H9 (cell line): ENCODE results near the gene DUSP14. TPM values are rescaled to one million over a fixed set of nuclear protein-coding genes. Genes with fewer than 3 reads are reported as not detected.

Experiments used
- DNase-seq: peaks from one replicate; pipeline ENCODE4 v3.0.0-alpha.2; 2017
- H2AFZ ChIP-seq: one replicate; pipeline ENCODE4 v1.6.1; 2013; ENCODE audit warnings: mild to moderate bottlenecking, low read length, control low read depth, moderate library complexity
- H2AK5ac ChIP-seq: 2 replicates; pipeline ENCODE4 v1.6.1; 2013; ENCODE audit warnings: low read length, control low read depth, mixed read lengths; ENCODE audit not compliant: insufficient read length
- H2BK120ac ChIP-seq: one replicate; pipeline ENCODE4 v1.6.1; 2013; ENCODE audit warnings: low read depth, mild to moderate bottlenecking, low read length, control low read depth, inconsistent platforms; ENCODE audit not compliant: poor library complexity, severe bottlenecking
- H2BK12ac ChIP-seq: 2 replicates; pipeline ENCODE4 v1.6.1; 2013; ENCODE audit warnings: low read length, control low read depth, mixed read lengths, low read depth; ENCODE audit not compliant: insufficient read length
- H2BK15ac ChIP-seq: 2 replicates; pipeline ENCODE4 v1.6.1; 2013; ENCODE audit warnings: low read depth, low read length, control low read depth
- H2BK20ac ChIP-seq: one replicate; pipeline ENCODE4 v1.6.1; 2013; ENCODE audit warnings: low read depth, mild to moderate bottlenecking, low read length, control low read depth, inconsistent platforms; ENCODE audit not compliant: poor library complexity, severe bottlenecking
- H2BK5ac ChIP-seq: 2 replicates; pipeline ENCODE4 v1.6.1; 2013; ENCODE audit warnings: low read length, control low read depth, mixed read lengths; ENCODE audit not compliant: insufficient read length
- H3K14ac ChIP-seq: 2 replicates; pipeline ENCODE4 v1.6.1; 2013; ENCODE audit warnings: low read length, control low read depth; ENCODE audit not compliant: insufficient read depth
- H3K18ac ChIP-seq: 2 replicates; pipeline ENCODE4 v1.6.1; 2013; ENCODE audit warnings: low read depth, mild to moderate bottlenecking, mixed read lengths, low read length, control low read depth; ENCODE audit not compliant: insufficient read length
- H3K23ac ChIP-seq: 2 replicates; pipeline ENCODE4 v1.6.1; 2013; ENCODE audit warnings: low read length, control low read depth, mixed read lengths, low read depth; ENCODE audit not compliant: insufficient read length
- H3K23me2 ChIP-seq: 2 replicates; pipeline ENCODE4 v1.6.1; 2013; ENCODE audit warnings: low read depth, mild to moderate bottlenecking, mixed read lengths, low read length, control low read depth; ENCODE audit not compliant: insufficient read length, poor library complexity, severe bottlenecking
- H3K27ac ChIP-seq: 2 replicates; pipeline ENCODE4 v1.5.1; 2013; ENCODE audit warnings: low read length, control low read depth, mixed read lengths, low read depth; ENCODE audit not compliant: insufficient read length
- H3K27me3 ChIP-seq: 2 replicates; pipeline ENCODE4 v1.6.1; 2013; ENCODE audit warnings: low read length, control low read depth, inconsistent platforms; ENCODE audit not compliant: insufficient read depth
- H3K4ac ChIP-seq: 2 replicates; pipeline ENCODE4 v1.6.1; 2013; ENCODE audit warnings: low read depth, mild to moderate bottlenecking, control low read depth, inconsistent platforms, low read length, moderate library complexity
- H3K4me1 ChIP-seq: 2 replicates; pipeline ENCODE4 v1.6.1; 2013; ENCODE audit warnings: low read length, control low read depth, inconsistent platforms; ENCODE audit not compliant: insufficient read depth
- H3K4me2 ChIP-seq: 2 replicates; pipeline ENCODE4 v1.6.1; 2013; ENCODE audit warnings: low read length, control low read depth, mixed read lengths; ENCODE audit not compliant: insufficient read length, insufficient read depth
- H3K56ac ChIP-seq: 2 replicates; pipeline ENCODE4 v1.6.1; 2013; ENCODE audit warnings: low read depth, mild to moderate bottlenecking, mixed read lengths, low read length, control low read depth; ENCODE audit not compliant: insufficient read length
- H3K79me1 ChIP-seq: 2 replicates; pipeline ENCODE4 v1.6.1; 2013; ENCODE audit warnings: low read depth, mild to moderate bottlenecking, moderate library complexity, low read length, control low read depth, inconsistent platforms; ENCODE audit not compliant: insufficient read depth, poor library complexity, severe bottlenecking
- H3K79me2 ChIP-seq: 2 replicates; pipeline ENCODE4 v1.6.1; 2013; ENCODE audit warnings: low read length, control low read depth, inconsistent platforms; ENCODE audit not compliant: insufficient read depth
- H3K9ac ChIP-seq: 2 replicates; pipeline ENCODE4 v1.6.1; 2013; ENCODE audit warnings: low read length, control low read depth, mixed read lengths; ENCODE audit not compliant: insufficient read length; ENCODE audit errors: extremely low read depth
- H3K9me3 ChIP-seq: one replicate; pipeline ENCODE4 v1.6.1; 2013; ENCODE audit warnings: low read depth, low read length, inconsistent platforms; ENCODE audit not compliant: control insufficient read depth
- H3T11ph ChIP-seq: one replicate; pipeline ENCODE4 v1.6.1; 2013; ENCODE audit warnings: mild to moderate bottlenecking, low read length, control low read depth, inconsistent platforms
- H4K20me1 ChIP-seq: one replicate; pipeline ENCODE4 v1.6.1; 2013; ENCODE audit not compliant: control insufficient read depth, insufficient read length, insufficient read depth
- H4K5ac ChIP-seq: 2 replicates; pipeline ENCODE4 v1.6.1; 2013; ENCODE audit warnings: low read depth, mild to moderate bottlenecking, mixed read lengths, low read length, control low read depth; ENCODE audit not compliant: insufficient read length
- H4K8ac ChIP-seq: replicated peaks from 2 replicates; pipeline ENCODE4 v1.6.1; 2013; ENCODE audit warnings: low read length, control low read depth, mixed read lengths, low read depth; ENCODE audit not compliant: insufficient read length
- H4K91ac ChIP-seq: 2 replicates; pipeline ENCODE4 v1.6.1; 2013; ENCODE audit warnings: low read depth, mild to moderate bottlenecking, moderate library complexity, mixed read lengths, low read length, control low read depth; ENCODE audit not compliant: insufficient read length
- H3K27ac Mint-ChIP-seq, 3 experiments: 2 replicates in 2 of 3; 3 replicates in 1 of 3; pipeline ENCODE4 v1.8.0; 2020 to 2021; ENCODE audit warnings: mixed read lengths in 3 of 3, mild to moderate bottlenecking in 1 of 3, moderate library complexity in 1 of 3
- H3K27me3 Mint-ChIP-seq: 2 replicates; pipeline ENCODE4 v1.8.0; 2021; ENCODE audit warnings: low read depth, mild to moderate bottlenecking, moderate library complexity, mixed read lengths
- H3K36me3 Mint-ChIP-seq, 3 experiments: 2 replicates in 2 of 3; 3 replicates in 1 of 3; pipeline ENCODE4 v1.8.0; 2020 to 2021; ENCODE audit warnings: low read depth in 3 of 3, mixed read lengths in 3 of 3; ENCODE audit not compliant: insufficient read depth in 1 of 3
- H3K4me1 Mint-ChIP-seq, 2 experiments: 2 replicates each; pipeline ENCODE4 v1.8.0; 2020; ENCODE audit warnings: mixed read lengths in 2 of 2
- H3K4me3 Mint-ChIP-seq, 2 experiments: 2 replicates in 1 of 2; 3 replicates in 1 of 2; pipeline ENCODE4 v1.8.0; 2020 to 2021; ENCODE audit warnings: mild to moderate bottlenecking in 2 of 2, mixed read lengths in 2 of 2, moderate library complexity in 1 of 2
- H3K9me3 Mint-ChIP-seq, 2 experiments: 2 replicates in 1 of 2; 3 replicates in 1 of 2; pipeline ENCODE4 v1.8.0; 2020; ENCODE audit warnings: mild to moderate bottlenecking in 2 of 2, mixed read lengths in 2 of 2, moderate library complexity in 1 of 2
- WGBS: extraction: QIAGEN DNeasy Blood & Tissue Kit; methylation state at CpG from one replicate; pipeline ENCODE4 v1.1.7; 2013; ENCODE audit warnings: missing lambda C conversion rate, low lambda C conversion rate, mixed read lengths; ENCODE audit not compliant: insufficient read length; ENCODE audit errors: extremely low coverage; 5-methylcytosine and 5-hydroxymethylcytosine counted together
- total RNA-seq: library from RNA; stranded (reverse); gene quantifications from 2 replicates; pipeline ENCODE4 v1.2.1, GENCODE V29; 2021
- TF ChIP-seq, protein P1 (sequence below): fragments of 200-600 bp; sonication (generic); conservative IDR thresholded peaks from 3 replicates; pipeline ENCODE4 v1.8.0; 2021; ENCODE audit warnings: antibody characterized with exemption, mild to moderate bottlenecking

Gene DUSP14
- total RNA-seq, 1 experiment from 2014 or later = 21.3 TPM

DNA sequence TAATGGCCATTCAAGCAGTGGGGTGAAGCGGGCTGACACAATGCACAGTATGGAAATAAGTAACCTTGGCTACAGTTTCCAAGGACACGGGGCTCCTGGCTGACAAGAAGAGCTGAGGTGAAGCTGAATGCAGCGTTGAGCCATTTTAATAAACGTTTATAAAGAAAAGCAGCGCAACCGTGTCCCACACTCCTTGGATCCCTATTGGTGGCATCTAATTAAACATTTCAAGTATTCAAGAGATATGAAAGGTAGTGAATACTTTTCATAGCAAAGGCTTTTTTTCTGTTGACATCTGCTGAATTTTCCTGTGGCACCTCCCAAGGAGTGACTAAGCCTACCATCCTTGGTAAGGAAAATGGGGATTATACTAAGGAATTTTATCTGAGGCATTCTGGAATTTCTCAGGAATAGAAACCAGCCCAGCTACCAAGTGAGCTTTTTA is 26.5 kb downstream of the DUSP14 start:
- Histone ChIP-seq H3K14ac (no peak overlapping the region), H3K4me1 (no peaks in the 10 kb centered on the region), H3K4me2 (no peak overlapping the region), H4K8ac (no peak overlapping the region), H3K4ac (no peak overlapping the region), H2AK5ac (no peak overlapping the region), H4K91ac (no peak overlapping the region), H3K18ac (no peak overlapping the region), H4K20me1 (no peaks in the 10 kb centered on the region), H2BK12ac (no peak overlapping the region), H3K27ac (no peak overlapping the region), H3K79me2 (no peaks in the 10 kb centered on the region), H3K56ac (no peak overlapping the region), H3K23ac (no peak overlapping the region), H4K5ac (no peak overlapping the region), H2BK120ac (no peak overlapping the region), H2BK5ac (no peak overlapping the region), H3K27me3 (no peaks in the 10 kb centered on the region), H3T11ph (no peak overlapping the region), H3K9me3 (no peaks in the 10 kb centered on the region), H3K79me1 (no peaks in the 10 kb centered on the region), H2BK15ac (no peak overlapping the region), H3K9ac (no peak overlapping the region), H2AFZ (no peak overlapping the region), H2BK20ac (no peak overlapping the region), H3K23me2 (no peaks in the 10 kb centered on the region)
- H3K27me3 Mint-ChIP-seq = no peaks in the 10 kb centered on the region
- WGBS = no CpG with 5 or more reads among the region's 6 CpGs
- peak overlapping the region in 1 of 3 experiments; percentile 64; a peak in 1 of 7 replicates for H3K27ac Mint-ChIP-seq
- TF ChIP-seq, protein P1, sequence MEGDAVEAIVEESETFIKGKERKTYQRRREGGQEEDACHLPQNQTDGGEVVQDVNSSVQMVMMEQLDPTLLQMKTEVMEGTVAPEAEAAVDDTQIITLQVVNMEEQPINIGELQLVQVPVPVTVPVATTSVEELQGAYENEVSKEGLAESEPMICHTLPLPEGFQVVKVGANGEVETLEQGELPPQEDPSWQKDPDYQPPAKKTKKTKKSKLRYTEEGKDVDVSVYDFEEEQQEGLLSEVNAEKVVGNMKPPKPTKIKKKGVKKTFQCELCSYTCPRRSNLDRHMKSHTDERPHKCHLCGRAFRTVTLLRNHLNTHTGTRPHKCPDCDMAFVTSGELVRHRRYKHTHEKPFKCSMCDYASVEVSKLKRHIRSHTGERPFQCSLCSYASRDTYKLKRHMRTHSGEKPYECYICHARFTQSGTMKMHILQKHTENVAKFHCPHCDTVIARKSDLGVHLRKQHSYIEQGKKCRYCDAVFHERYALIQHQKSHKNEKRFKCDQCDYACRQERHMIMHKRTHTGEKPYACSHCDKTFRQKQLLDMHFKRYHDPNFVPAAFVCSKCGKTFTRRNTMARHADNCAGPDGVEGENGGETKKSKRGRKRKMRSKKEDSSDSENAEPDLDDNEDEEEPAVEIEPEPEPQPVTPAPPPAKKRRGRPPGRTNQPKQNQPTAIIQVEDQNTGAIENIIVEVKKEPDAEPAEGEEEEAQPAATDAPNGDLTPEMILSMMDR = no peak
- no peak overlapping the region for H3K4me3 Mint-ChIP-seq
- DNase-seq = no peak
- no peaks in the 10 kb centered on the region for H3K9me3 Mint-ChIP-seq
- peaks cover 11 to 62% (median 35%) of the 10 kb centered on the region in 3 experiments; a peak in 6 of 7 replicates for H3K36me3 Mint-ChIP-seq
- peaks cover 0 to 4% of the 10 kb centered on the region in 2 experiments; a peak in 1 of 4 replicates for H3K4me1 Mint-ChIP-seq
